ENCODE data around the gene SORD. TPM values are rescaled to one million over a fixed set of nuclear protein-coding genes. Genes with fewer than 3 reads are reported as not detected.
A peak's percentile ranks its signal among the peaks of the same experiment; 100 is the strongest.

Gene SORD
- total and polyA plus RNA-seq, 9 of the 15 experiments (the other 6 are each of a cell fraction or from before 2014, with no cell fraction given): 5.9 to 79.2 (median 29.6) TPM

DNA sequence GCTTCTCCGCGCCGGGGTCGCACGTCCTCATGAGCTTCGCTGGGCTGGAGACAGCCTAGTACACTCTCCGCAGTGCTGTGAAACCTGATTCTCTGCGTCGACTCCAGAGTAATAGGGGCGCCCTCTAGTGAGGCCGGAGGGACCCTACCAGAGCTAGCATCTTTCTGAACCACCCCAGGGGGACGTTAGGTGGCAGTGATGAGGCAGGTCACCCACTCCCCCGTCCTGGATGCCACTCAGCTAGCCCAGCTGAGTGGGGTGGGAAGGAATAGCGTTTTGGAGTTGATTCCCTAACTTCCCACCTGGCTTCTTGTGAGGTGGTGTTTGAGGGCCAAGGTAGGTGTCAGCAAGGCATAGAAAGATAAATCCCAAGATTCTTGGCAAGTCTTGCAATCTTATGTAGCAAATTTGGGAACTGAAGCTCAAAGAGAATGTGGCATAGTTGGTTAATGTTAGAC, 95.2 kb downstream of the SORD start (continued):
- TF ChIP-seq, protein P1, sequence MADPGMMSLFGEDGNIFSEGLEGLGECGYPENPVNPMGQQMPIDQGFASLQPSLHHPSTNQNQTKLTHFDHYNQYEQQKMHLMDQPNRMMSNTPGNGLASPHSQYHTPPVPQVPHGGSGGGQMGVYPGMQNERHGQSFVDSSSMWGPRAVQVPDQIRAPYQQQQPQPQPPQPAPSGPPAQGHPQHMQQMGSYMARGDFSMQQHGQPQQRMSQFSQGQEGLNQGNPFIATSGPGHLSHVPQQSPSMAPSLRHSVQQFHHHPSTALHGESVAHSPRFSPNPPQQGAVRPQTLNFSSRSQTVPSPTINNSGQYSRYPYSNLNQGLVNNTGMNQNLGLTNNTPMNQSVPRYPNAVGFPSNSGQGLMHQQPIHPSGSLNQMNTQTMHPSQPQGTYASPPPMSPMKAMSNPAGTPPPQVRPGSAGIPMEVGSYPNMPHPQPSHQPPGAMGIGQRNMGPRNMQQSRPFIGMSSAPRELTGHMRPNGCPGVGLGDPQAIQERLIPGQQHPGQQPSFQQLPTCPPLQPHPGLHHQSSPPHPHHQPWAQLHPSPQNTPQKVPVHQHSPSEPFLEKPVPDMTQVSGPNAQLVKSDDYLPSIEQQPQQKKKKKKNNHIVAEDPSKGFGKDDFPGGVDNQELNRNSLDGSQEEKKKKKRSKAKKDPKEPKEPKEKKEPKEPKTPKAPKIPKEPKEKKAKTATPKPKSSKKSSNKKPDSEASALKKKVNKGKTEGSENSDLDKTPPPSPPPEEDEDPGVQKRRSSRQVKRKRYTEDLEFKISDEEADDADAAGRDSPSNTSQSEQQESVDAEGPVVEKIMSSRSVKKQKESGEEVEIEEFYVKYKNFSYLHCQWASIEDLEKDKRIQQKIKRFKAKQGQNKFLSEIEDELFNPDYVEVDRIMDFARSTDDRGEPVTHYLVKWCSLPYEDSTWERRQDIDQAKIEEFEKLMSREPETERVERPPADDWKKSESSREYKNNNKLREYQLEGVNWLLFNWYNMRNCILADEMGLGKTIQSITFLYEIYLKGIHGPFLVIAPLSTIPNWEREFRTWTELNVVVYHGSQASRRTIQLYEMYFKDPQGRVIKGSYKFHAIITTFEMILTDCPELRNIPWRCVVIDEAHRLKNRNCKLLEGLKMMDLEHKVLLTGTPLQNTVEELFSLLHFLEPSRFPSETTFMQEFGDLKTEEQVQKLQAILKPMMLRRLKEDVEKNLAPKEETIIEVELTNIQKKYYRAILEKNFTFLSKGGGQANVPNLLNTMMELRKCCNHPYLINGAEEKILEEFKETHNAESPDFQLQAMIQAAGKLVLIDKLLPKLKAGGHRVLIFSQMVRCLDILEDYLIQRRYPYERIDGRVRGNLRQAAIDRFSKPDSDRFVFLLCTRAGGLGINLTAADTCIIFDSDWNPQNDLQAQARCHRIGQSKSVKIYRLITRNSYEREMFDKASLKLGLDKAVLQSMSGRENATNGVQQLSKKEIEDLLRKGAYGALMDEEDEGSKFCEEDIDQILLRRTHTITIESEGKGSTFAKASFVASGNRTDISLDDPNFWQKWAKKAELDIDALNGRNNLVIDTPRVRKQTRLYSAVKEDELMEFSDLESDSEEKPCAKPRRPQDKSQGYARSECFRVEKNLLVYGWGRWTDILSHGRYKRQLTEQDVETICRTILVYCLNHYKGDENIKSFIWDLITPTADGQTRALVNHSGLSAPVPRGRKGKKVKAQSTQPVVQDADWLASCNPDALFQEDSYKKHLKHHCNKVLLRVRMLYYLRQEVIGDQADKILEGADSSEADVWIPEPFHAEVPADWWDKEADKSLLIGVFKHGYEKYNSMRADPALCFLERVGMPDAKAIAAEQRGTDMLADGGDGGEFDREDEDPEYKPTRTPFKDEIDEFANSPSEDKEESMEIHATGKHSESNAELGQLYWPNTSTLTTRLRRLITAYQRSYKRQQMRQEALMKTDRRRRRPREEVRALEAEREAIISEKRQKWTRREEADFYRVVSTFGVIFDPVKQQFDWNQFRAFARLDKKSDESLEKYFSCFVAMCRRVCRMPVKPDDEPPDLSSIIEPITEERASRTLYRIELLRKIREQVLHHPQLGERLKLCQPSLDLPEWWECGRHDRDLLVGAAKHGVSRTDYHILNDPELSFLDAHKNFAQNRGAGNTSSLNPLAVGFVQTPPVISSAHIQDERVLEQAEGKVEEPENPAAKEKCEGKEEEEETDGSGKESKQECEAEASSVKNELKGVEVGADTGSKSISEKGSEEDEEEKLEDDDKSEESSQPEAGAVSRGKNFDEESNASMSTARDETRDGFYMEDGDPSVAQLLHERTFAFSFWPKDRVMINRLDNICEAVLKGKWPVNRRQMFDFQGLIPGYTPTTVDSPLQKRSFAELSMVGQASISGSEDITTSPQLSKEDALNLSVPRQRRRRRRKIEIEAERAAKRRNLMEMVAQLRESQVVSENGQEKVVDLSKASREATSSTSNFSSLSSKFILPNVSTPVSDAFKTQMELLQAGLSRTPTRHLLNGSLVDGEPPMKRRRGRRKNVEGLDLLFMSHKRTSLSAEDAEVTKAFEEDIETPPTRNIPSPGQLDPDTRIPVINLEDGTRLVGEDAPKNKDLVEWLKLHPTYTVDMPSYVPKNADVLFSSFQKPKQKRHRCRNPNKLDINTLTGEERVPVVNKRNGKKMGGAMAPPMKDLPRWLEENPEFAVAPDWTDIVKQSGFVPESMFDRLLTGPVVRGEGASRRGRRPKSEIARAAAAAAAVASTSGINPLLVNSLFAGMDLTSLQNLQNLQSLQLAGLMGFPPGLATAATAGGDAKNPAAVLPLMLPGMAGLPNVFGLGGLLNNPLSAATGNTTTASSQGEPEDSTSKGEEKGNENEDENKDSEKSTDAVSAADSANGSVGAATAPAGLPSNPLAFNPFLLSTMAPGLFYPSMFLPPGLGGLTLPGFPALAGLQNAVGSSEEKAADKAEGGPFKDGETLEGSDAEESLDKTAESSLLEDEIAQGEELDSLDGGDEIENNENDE (IDR thresholded peaks at IDR 0.05; ENCODE audit: low read depth, low read length): no peak
- TF ChIP-seq MXI1 (IDR thresholded peaks at IDR 0.05; ENCODE audit: low read depth, low read length) (no peak), NRF1 (conservative IDR thresholded peaks at IDR 0.05 in 1 of 2, IDR thresholded peaks at IDR 0.05 in 1 of 2) (peak; percentile 47 to 55; a peak in 3 of 4 replicates), CREBBP (IDR thresholded peaks at IDR 0.05; ENCODE audit: low read depth, low read length) (no peak), SMC3 (conservative IDR thresholded peaks at IDR 0.05; ENCODE audit: insufficient read depth, low read depth, low read length) (peak; percentile 98), CBFB (CRISPR knock-in tag; IDR thresholded peaks at IDR 0.05) (no peak), ZNF121 (CRISPR knock-in tag; conservative IDR thresholded peaks at IDR 0.05) (no peak), HMGN3 (IDR thresholded peaks at IDR 0.05; ENCODE audit: borderline replicate concordance, extremely low read depth, insufficient read length, low read depth, low read length) (no peak), POLR3A (IDR thresholded peaks at IDR 0.05; ENCODE audit: borderline replicate concordance, extremely low read depth, insufficient read depth, insufficient read length) (no peak), MTA1 (IDR thresholded peaks at IDR 0.05; ENCODE audit: borderline replicate concordance) (no peak), SIX5 (IDR thresholded peaks at IDR 0.05; ENCODE audit: borderline replicate concordance in 1 of 2, insufficient read depth in 1 of 2, low read depth in 1 of 2, low read length in 2 of 2) (no peak)
- TF ChIP-seq, protein P2, sequence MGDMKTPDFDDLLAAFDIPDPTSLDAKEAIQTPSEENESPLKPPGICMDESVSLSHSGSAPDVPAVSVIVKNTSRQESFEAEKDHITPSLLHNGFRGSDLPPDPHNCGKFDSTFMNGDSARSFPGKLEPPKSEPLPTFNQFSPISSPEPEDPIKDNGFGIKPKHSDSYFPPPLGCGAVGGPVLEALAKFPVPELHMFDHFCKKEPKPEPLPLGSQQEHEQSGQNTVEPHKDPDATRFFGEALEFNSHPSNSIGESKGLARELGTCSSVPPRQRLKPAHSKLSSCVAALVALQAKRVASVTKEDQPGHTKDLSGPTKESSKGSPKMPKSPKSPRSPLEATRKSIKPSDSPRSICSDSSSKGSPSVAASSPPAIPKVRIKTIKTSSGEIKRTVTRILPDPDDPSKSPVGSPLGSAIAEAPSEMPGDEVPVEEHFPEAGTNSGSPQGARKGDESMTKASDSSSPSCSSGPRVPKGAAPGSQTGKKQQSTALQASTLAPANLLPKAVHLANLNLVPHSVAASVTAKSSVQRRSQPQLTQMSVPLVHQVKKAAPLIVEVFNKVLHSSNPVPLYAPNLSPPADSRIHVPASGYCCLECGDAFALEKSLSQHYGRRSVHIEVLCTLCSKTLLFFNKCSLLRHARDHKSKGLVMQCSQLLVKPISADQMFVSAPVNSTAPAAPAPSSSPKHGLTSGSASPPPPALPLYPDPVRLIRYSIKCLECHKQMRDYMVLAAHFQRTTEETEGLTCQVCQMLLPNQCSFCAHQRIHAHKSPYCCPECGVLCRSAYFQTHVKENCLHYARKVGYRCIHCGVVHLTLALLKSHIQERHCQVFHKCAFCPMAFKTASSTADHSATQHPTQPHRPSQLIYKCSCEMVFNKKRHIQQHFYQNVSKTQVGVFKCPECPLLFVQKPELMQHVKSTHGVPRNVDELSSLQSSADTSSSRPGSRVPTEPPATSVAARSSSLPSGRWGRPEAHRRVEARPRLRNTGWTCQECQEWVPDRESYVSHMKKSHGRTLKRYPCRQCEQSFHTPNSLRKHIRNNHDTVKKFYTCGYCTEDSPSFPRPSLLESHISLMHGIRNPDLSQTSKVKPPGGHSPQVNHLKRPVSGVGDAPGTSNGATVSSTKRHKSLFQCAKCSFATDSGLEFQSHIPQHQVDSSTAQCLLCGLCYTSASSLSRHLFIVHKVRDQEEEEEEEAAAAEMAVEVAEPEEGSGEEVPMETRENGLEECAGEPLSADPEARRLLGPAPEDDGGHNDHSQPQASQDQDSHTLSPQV (IDR thresholded peaks at IDR 0.05): peak; percentile 50

Data from K562 (cell line).